ENCODE measurements around the gene GFRA1.

Gene GFRA1

DNA sequence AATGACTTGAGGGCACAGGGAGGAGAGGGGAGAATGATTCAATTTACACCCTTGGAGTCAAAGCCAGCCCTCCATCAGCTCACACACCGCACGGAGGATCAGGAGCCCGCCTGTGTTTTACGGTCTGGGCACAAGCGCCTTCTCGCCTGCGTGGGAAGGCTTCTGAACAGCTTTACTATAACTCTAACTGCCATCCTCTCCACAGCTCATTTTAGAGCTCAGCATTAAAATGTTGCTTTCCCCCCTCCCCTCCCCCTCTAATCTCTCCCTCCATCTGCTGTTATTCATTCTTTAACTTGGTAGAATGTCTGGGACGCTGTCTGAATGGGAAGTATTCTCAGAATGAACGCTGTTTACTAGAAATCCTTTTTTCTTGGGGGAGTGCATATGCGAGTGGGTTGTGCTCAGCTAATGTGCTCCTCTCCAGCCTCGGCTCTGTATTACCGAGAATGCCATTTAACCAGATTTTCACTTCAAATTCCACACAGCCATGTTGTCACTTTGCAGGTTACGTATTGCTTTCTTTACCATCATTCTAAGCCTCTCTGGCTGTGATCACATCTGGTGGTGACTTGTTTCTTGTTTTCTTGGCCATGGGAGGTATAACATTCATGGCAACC, 140.1 kb downstream of the GFRA1 start:
- no peak overlapping the region for H3K4me3 ChIP-seq (ENCODE audit: low read depth, low read length)
- TF ChIP-seq, protein P1, sequence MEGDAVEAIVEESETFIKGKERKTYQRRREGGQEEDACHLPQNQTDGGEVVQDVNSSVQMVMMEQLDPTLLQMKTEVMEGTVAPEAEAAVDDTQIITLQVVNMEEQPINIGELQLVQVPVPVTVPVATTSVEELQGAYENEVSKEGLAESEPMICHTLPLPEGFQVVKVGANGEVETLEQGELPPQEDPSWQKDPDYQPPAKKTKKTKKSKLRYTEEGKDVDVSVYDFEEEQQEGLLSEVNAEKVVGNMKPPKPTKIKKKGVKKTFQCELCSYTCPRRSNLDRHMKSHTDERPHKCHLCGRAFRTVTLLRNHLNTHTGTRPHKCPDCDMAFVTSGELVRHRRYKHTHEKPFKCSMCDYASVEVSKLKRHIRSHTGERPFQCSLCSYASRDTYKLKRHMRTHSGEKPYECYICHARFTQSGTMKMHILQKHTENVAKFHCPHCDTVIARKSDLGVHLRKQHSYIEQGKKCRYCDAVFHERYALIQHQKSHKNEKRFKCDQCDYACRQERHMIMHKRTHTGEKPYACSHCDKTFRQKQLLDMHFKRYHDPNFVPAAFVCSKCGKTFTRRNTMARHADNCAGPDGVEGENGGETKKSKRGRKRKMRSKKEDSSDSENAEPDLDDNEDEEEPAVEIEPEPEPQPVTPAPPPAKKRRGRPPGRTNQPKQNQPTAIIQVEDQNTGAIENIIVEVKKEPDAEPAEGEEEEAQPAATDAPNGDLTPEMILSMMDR (IDR thresholded peaks at IDR 0.05; ENCODE audit: low read depth, low read length): no peak

DNA sequence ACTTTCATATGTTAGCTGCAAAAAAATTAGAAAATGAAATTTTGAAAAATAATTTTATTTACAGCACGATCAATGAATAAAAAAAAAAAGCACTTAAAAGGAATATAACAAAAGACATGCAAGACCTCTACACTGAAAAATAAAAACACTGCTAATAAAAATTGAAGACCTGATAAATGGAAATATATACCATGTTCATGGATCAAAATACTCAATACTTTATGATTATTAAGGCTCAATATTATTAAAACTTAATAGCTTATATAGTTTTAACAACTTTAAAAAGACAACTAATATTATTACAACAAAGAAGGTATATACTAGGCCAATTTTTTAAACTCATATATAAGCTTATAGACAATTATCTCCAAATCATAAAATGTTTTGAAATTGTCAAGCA, 143.0 kb downstream of the GFRA1 start:
- TF ChIP-seq, protein P1 (IDR thresholded peaks at IDR 0.05; ENCODE audit: low read depth, low read length): no peak
- H3K4me3 ChIP-seq (ENCODE audit: low read depth, low read length): no peak overlapping the region

DNA sequence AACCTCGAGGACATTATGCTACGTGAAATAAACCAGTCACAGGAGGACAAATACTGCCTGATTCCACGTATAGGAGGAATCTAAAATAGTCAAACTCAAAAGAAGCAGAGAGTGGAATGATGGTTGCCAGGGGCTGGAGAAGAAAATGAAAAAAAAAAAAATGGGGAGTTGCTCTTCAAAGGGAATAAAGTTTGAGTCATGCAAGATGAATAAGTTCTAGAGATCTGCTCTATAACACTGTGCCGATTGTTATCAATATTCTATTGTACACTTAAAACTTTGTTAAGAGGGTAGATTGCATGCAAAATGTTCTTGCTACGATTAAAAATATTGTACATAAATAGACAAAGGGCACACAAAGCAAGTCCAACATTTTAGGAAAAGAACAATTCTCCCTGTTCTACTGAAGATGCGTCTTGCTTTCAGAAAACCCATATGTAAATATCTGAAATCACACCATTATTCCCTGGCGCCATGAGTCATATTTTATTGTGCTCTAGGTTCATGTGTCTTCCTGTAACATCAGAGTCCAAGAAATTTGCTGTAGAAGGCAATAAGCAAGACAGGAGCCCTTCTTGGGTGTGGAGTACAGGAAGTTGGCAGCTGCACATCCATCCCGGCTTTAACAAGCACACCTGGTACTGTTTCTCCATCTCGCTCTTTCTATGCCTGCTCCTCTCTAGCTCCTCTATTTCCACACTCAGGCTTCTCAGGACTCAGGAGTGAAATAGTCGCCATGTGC, 145.9 kb downstream of the GFRA1 start:
- TF ChIP-seq, protein P1 (IDR thresholded peaks at IDR 0.05; ENCODE audit: low read depth, low read length): no peak
- no peak overlapping the region for H3K4me3 ChIP-seq (ENCODE audit: low read depth, low read length)

DNA sequence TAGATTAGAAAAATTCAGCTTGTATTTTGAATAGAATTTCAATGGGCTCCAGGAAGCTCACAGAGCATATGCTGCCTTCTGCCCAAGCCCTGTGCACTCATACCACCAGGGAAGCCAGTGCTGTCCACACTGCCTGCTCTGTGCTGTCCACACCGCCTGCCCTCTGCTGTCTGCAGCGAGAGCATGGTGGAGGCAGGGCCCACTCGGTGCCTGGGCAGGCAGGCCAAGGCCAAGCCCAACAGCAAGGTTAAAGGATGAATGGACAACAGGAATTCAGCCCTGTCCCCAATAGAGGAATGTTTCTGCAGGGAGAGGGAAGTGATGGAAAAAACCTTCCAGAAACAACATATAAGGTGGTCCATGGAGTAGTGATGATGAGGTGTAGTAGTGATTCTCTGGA, 146.8 kb downstream of the GFRA1 start:
- no peak overlapping the region for H3K4me3 ChIP-seq (ENCODE audit: low read depth, low read length)
- TF ChIP-seq, protein P1 (IDR thresholded peaks at IDR 0.05; ENCODE audit: low read depth, low read length): no peak

DNA sequence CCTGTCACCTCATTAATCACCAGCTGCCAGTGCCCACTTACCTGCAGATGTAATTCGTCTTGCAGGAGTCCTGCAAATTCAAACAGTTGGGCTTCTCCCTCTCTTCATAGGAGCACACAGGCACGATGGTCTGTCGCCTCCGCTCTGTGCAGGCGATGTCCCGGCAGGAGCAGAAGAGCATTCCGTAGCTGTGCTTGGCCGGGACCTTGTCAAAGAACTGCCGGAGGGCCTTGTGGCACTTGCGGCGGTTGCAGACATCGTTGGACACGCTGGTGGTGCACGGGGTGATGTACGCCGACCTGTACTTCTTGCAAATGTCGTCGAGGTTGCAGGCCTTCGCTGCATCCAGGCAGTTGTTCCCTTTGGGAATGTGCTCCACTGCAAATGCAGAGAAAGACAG, 147.8 kb downstream of the GFRA1 start:
- TF ChIP-seq, protein P1 (IDR thresholded peaks at IDR 0.05; ENCODE audit: low read depth, low read length): no peak
- no peak overlapping the region for H3K4me3 ChIP-seq (ENCODE audit: low read depth, low read length)

DNA sequence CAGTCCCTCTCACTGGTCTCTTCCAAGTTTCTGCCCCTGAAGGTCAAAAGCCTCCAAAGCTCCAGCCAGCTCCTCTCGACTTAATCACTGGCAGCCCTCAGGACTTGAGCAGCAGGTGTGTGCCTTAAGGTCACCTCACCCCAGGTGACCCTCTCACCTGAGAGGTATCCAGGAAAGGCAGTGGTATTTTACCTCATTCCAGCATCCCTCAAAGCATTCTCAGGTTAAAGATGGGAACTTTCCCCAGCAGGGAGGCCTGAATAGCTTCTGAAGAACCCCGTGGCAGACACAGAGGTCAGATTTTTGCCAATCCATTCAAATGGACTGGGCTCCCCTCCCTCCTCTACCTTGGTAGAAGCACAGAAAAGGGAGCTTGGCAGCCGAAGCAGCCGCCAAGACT, 148.2 kb downstream of the GFRA1 start:
- no peak overlapping the region for H3K4me3 ChIP-seq (ENCODE audit: low read depth, low read length)
- TF ChIP-seq, protein P1 (IDR thresholded peaks at IDR 0.05; ENCODE audit: low read depth, low read length): no peak

DNA sequence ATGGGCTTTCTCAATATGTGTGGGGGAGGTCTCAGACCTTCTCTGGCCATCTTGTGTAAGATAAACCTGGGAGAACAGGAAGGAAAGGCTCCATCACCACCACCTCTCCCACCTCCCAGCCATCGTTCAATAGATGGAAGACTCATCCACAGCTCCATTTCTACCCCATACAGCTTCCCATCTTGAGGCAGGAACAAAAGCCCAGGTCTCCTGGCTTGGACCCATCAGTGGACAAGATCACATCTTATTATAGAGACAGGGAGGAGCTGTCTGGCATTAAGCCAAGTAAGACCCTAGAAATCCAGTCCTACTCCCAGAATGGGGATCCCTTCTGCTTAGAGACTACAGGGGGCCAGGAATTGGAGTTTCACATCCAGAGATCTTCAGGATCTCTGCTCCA, 150.3 kb downstream of the GFRA1 start:
- TF ChIP-seq, protein P1 (IDR thresholded peaks at IDR 0.05; ENCODE audit: low read depth, low read length): no peak
- H3K4me3 ChIP-seq (ENCODE audit: low read depth, low read length): no peak overlapping the region
